HUES6 (cell line): ENCODE data around the gene SLC16A1.

Experiments used
- H3K27ac ChIP-seq: 2 replicates; pipeline ENCODE4 v1.7.0; 2013; ENCODE audit warnings: low read depth, mild to moderate bottlenecking, low read length, inconsistent platforms
- H3K27me3 ChIP-seq: 2 replicates; pipeline ENCODE4 v1.6.1; 2013; ENCODE audit warnings: low read length; ENCODE audit not compliant: control insufficient read depth, insufficient read depth
- H3K36me3 ChIP-seq: 2 replicates; pipeline ENCODE4 v1.6.1; 2013; ENCODE audit warnings: low read length; ENCODE audit not compliant: control insufficient read depth, insufficient read depth
- H3K4me1 ChIP-seq: 2 replicates; pipeline ENCODE4 v1.6.1; 2013; ENCODE audit warnings: low read length; ENCODE audit not compliant: control insufficient read depth, insufficient read depth
- H3K4me3 ChIP-seq: 2 replicates; pipeline ENCODE4 v1.5.1; 2013; ENCODE audit warnings: low read depth, low read length
- H3K9ac ChIP-seq: one replicate; pipeline ENCODE4 v1.6.1; 2013; ENCODE audit warnings: mild to moderate bottlenecking, low read length
- H3K9me3 ChIP-seq: 2 replicates; pipeline ENCODE4 v1.6.1; 2013; ENCODE audit warnings: low read depth, low read length; ENCODE audit not compliant: control insufficient read depth, insufficient read depth

The SLC16A1 gene

DNA sequence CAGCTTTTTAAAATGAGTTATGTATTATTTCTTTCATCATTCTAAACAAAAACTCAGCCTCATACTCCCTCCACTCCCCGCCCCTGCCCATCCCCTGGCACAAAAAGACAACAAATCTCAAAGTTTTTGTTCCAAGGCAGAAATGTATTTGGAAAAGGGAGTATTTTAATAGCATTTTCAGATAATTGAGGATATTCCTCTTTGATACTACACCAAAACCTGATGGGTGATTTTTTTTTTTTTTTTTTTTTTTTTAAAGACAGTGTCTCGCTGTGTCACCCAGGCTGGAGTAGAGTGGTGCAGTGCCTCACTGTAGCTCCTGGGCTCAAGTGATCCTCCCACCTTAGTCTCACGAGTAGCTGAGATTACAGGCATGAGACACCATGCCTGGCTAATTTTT lies 16.2 kb downstream of the SLC16A1 start:
- H3K9ac ChIP-seq, result no peak overlapping the region
- peaks cover 27% of the 10 kb centered on the region for H3K4me1 ChIP-seq
- peaks cover 43% of the 10 kb centered on the region for H3K36me3 ChIP-seq
- H3K4me3 ChIP-seq, result no peak overlapping the region
- H3K27me3 ChIP-seq, result no peaks in the 10 kb centered on the region
- H3K9me3 ChIP-seq, result no peaks in the 10 kb centered on the region
- no peak overlapping the region for H3K27ac ChIP-seq

DNA sequence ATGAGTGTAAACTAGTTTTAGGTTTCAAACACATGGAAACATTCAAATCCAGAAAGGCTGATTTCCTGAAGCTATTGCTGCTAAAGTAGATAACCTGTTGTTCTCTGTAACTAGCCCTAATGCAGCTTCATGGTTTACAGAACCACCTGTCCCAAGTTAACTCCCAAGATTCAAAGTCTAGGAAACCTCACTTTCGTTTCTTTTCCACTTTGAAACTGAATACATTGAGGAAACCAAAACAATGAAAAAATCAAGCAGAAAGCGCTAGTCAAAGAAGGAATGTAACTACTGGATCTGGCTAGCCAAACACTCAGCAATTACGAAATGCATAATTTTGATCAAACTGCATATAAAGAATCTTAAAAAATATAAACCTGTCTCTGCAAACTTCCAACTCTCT lies 17.8 kb downstream of the SLC16A1 start:
- no peak overlapping the region for H3K4me3 ChIP-seq

DNA sequence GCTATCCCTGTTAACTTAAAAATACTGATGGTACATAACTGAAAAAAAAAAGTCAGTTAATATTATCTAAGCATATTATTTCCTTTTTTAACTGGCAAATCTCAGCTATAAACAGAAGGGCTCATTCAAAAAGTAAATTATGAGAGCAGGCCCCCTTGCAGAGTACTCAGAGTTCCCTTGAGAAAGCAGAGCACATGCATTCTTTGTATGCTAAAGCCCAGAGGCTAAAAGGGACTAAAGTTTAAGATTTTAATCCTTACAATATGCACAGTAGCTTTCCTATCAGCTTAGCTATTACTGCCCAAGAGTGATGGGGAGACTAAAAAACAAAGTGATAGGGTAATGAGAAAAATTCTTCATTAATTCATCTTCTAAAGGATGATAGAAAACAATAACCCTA lies 18.5 kb downstream of the SLC16A1 start:
- no peak overlapping the region for H3K9ac ChIP-seq
- H3K4me3 ChIP-seq, result no peak overlapping the region
- H3K4me1 ChIP-seq, result peaks cover 27% of the 10 kb centered on the region
- H3K36me3 ChIP-seq, result peaks cover 33% of the 10 kb centered on the region
- no peaks in the 10 kb centered on the region for H3K27me3 ChIP-seq
- no peak overlapping the region for H3K27ac ChIP-seq
- no peaks in the 10 kb centered on the region for H3K9me3 ChIP-seq

More for the DNA sequence above, 17.8 kb downstream of the SLC16A1 start:
- H3K36me3 ChIP-seq, result peaks cover 40% of the 10 kb centered on the region
- H3K27me3 ChIP-seq, result no peaks in the 10 kb centered on the region
- no peak overlapping the region for H3K27ac ChIP-seq
- H3K4me1 ChIP-seq, result peaks cover 27% of the 10 kb centered on the region
- no peak overlapping the region for H3K9ac ChIP-seq
- H3K9me3 ChIP-seq, result no peaks in the 10 kb centered on the region

DNA sequence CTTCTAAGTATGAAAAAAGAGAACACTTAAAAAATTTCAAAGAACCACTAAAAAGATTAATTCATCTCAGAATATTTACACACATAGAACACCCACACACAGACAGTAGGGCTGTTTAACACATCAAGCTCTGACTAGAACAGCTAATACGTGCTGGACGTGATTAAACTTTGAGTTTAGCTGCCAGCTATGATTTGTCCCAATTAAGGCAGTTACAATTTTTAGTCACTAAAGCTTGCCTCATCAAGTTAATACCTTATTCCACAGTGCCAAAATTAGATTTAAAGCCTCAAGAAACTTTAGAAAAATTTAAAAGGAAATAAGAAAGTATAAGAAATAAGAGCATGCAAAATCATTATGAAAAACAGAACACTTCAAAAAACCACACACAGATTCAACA lies 18.9 kb downstream of the SLC16A1 start:
- H3K9me3 ChIP-seq, result no peaks in the 10 kb centered on the region
- no peak overlapping the region for H3K27ac ChIP-seq
- H3K4me3 ChIP-seq, result no peak overlapping the region
- H3K36me3 ChIP-seq, result peaks cover 33% of the 10 kb centered on the region
- H3K27me3 ChIP-seq, result no peaks in the 10 kb centered on the region
- H3K9ac ChIP-seq, result no peak overlapping the region
- H3K4me1 ChIP-seq, result peaks cover 27% of the 10 kb centered on the region

DNA sequence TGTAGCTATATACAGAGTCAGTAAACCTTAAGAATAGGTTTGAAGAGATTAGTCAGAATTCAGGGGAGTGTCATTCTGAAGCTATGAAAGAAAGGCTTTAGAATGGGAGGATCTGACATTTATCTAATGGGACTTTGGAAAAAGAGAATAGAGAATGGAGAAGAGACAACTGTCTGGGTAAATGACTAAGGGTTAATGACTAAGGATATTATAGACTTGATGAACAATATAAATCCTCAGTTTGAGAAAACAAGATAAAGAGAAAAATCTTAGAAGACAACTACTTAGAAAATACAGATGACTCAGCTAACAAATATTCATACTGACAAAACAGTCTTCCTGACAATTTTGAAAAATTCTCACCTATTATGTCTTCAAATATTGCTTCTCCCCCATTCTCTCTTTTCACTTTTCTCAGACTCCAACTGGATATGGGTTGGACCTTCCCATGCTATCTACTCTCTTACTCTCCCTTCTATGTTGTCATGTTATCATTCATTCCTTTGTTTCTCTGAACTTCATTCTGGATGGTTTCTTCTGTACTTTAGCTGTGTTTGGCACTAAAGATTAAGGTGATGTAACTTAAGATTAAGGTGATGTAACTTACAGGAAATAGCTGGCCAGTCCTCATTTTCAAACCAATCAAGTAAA lies 20.4 kb downstream of the SLC16A1 start:
- H3K36me3 ChIP-seq, result peaks cover 35% of the 10 kb centered on the region
- H3K27ac ChIP-seq, result peak overlapping the region; percentile 58; the same call in 1 of the 2 replicates
- H3K4me3 ChIP-seq, result no peak overlapping the region
- H3K27me3 ChIP-seq, result no peaks in the 10 kb centered on the region
- no peaks in the 10 kb centered on the region for H3K9me3 ChIP-seq
- H3K9ac ChIP-seq, result no peak overlapping the region
- H3K4me1 ChIP-seq, result peaks cover 27% of the 10 kb centered on the region

DNA sequence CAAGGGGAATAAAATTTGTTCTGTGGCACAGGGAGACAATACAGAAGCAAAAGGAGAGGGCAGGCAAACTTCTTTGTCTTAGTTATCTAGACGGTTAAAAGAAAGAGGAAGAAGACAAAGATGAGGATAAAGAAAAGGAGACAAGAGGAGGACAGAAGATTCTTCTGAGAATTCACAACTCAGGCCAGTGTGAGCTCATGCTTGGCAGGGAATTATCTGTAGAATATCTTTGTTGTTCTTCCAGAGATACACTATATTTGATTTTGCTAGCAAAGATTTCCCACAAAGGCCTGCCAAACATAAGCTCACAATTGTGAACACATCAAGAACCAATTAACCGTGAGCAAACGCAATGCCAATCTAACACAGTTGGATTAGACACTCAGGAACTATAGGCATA lies 21.4 kb downstream of the SLC16A1 start:
- H3K4me1 ChIP-seq, result peaks cover 22% of the 10 kb centered on the region
- H3K9ac ChIP-seq, result no peak overlapping the region
- no peaks in the 10 kb centered on the region for H3K27me3 ChIP-seq
- H3K9me3 ChIP-seq, result no peaks in the 10 kb centered on the region
- no peak overlapping the region for H3K4me3 ChIP-seq
- H3K36me3 ChIP-seq, result peaks cover 43% of the 10 kb centered on the region
- H3K27ac ChIP-seq, result no peak overlapping the region

DNA sequence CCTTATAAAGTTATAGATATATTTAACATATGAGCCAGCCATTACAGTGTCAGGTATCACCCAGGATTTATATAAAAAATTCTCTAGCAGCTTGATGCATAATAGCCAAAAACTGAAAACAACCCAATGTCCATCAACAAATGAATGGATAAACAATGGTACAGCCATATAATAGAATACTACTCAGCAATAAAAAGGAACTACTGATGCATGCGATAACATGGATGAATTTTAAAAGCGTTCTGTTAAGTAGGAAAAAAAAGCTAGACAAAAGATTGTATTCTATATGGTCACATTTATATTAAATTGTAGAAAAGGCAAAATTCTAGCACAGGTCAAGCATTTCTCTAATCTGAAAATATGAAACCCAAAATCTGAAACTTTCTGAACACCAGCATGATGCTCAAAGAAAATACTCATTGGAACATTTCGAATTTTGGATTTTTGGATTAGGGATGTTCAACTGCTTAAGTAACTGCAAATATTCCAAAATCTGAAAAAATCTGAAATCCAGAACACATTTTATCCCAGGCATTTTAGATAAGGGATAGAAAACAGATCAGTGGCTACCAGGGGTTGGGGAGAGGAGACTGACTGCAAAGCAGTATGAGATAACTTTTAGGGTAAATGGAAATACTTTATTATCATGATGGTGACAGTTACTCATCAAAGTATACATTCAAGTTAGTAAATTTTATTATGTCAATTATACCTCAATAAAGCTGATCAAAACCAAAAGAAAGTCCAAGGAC lies 22.0 kb downstream of the SLC16A1 start:
- Histone ChIP-seq H3K9ac (no peak overlapping the region), H3K36me3 (peaks cover 43% of the 10 kb centered on the region), H3K4me1 (peaks cover 22% of the 10 kb centered on the region), H3K27me3 (no peaks in the 10 kb centered on the region), H3K27ac (no peak overlapping the region), H3K4me3 (no peak overlapping the region), H3K9me3 (no peaks in the 10 kb centered on the region)

DNA sequence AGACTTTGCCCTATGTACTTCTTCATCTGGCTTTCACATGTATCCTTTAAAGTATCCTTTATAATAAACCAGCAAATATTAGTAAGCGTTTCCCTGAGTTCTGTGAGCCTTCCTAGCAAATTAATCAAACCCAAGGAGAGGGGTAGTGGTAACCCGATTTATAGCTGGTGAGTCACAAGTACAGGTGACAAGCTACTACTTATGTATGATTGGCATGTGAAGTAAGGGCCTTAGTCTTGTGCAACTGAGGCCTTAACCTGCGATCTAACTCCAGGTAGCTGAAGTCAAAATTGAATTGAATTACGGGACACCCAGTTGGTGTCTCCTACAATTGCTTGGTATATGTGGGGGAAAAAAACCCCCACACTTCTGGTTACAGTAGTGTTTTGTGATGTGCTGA lies 26.0 kb downstream of the SLC16A1 start:
- H3K9me3 ChIP-seq, result no peaks in the 10 kb centered on the region

DNA sequence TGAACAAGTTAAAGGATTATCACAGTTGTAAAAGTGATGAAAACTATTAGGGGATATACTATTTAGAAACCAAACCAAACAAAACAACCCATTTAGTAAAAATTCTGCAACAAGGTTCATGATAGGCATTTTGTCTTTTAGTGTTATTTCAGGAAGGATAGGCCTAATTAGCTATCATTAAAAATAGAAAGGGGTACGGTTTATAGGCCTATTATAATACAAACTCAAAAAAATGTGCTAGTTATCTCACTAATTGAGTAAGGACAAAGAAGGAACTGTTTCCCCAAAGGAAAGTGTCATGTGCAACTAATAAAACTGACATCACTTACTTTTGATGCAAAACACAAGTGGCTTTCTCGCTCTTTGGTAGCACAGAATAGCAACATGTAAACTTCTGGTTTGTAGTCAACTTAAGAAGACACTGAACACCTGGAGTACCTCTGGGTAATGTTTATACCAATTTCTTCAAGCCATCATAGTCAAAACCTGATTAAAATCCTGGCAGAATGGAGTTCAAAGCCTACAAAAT lies 28.5 kb downstream of the SLC16A1 start:
- H3K36me3 ChIP-seq, result peaks cover 88% of the 10 kb centered on the region
- H3K27me3 ChIP-seq, result no peaks in the 10 kb centered on the region
- no peaks in the 10 kb centered on the region for H3K4me1 ChIP-seq
- no peak overlapping the region for H3K4me3 ChIP-seq
- H3K9me3 ChIP-seq, result no peaks in the 10 kb centered on the region
- H3K9ac ChIP-seq, result no peak overlapping the region
- H3K27ac ChIP-seq, result no peak overlapping the region

More for the DNA sequence above, 26.0 kb downstream of the SLC16A1 start:
- Histone ChIP-seq H3K4me1 (no peaks in the 10 kb centered on the region), H3K27ac (no peak overlapping the region), H3K36me3 (peaks cover 73% of the 10 kb centered on the region), H3K4me3 (no peak overlapping the region), H3K9ac (no peak overlapping the region), H3K27me3 (no peaks in the 10 kb centered on the region)

DNA sequence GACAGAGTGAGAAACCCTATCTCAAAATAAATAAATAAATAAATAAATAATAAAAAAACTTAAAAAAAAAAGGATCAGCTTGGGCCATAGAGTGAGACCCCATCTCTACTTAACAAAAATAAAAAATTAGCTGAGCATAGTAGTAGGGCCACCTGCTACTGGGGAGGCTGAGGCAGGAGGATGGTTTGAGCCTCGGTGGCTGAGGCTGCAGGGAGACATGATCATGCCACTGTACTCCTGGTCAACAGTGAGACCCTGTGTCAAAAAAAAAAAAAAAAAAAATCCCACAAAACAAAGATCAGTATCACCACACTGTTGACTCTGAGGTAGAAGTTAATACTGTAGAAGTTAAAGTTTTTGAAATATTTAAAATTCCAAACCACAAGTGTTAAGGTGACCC lies 29.1 kb downstream of the SLC16A1 start:
- Histone ChIP-seq H3K9me3 (no peaks in the 10 kb centered on the region), H3K4me3 (no peak overlapping the region), H3K36me3 (peaks cover 88% of the 10 kb centered on the region), H3K27me3 (no peaks in the 10 kb centered on the region), H3K9ac (no peak overlapping the region), H3K4me1 (no peaks in the 10 kb centered on the region), H3K27ac (no peak overlapping the region)

DNA sequence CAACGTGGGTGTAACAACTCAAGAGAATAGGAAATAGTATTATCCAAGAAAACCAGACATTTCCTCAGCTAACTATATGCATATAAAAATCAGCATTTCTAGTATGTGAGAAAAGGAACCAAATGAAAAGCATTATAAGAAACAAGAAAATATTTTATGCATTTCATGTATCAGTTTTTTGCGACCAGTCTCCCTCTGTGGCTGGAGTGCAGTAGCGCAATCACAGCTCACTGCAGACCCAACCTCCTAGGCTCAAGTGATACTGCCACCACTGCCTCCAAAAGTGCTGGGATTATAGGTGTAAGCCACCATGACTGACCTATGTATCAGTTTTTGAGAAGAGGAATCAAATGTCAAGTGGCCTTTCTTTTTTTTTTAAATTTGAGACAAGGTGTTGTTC lies 31.0 kb downstream of the SLC16A1 start:
- H3K27me3 ChIP-seq, result no peaks in the 10 kb centered on the region
- no peak overlapping the region for H3K4me3 ChIP-seq
- no peaks in the 10 kb centered on the region for H3K9me3 ChIP-seq
- H3K4me1 ChIP-seq, result no peaks in the 10 kb centered on the region
- H3K27ac ChIP-seq, result no peak overlapping the region
- no peak overlapping the region for H3K9ac ChIP-seq
- peaks cover 98% of the 10 kb centered on the region for H3K36me3 ChIP-seq
